Lower lobe of right lung (tissue), 2 donors: ENCODE measurements around the gene PRDX6. TPM values are rescaled to one million over a fixed set of nuclear protein-coding genes. Genes with fewer than 3 reads are reported as not detected.

Experiments
- ATAC-seq, 2 donors: fragments of 200-7000 bp; cut with Tn5 transposase; one replicate each; pipeline ENCODE4 v1.9.1; 2020 to 2022; ENCODE audit warnings: mild to moderate bottlenecking in 2 of 2, moderate library complexity in 2 of 2
- DNase-seq: peaks from one replicate; pipeline ENCODE4 v3.0.0-alpha.2; 2020
- H3K27ac ChIP-seq: fragments of 200-600 bp; one replicate; pipeline ENCODE4 v1.8.0; 2022
- H3K27me3 ChIP-seq: fragments of 200-600 bp; one replicate; pipeline ENCODE4 v1.8.0; 2022; ENCODE audit warnings: low read depth
- H3K36me3 ChIP-seq: fragments of 200-600 bp; one replicate; pipeline ENCODE4 v1.8.0; 2022; ENCODE audit warnings: mild to moderate bottlenecking
- H3K4me1 ChIP-seq: fragments of 200-600 bp; one replicate; pipeline ENCODE4 v1.8.0; 2022
- H3K4me3 ChIP-seq: fragments of 200-600 bp; one replicate; pipeline ENCODE4 v1.8.0; 2022; ENCODE audit warnings: mild to moderate bottlenecking
- H3K9me3 ChIP-seq: fragments of 200-600 bp; one replicate; pipeline ENCODE4 v1.8.0; 2022
- intact Hi-C: fragments of 100-400 bp; cut with DNase I; formaldehyde crosslinking; loops from one replicate; pipeline ENCODE4 v1.11.0; 2022
- total RNA-seq: library from RNA; stranded (reverse); fragmentation: NEBNext Ultra II Directional; extraction: Animal tissue kit (Norgen Biotek cat#: 25700); gene quantifications from one replicate; pipeline ENCODE4 v1.2.1, GENCODE V29; 2021
- TF ChIP-seq, protein P1 (sequence below): fragments of 200-600 bp; IDR thresholded peaks from one replicate; pipeline ENCODE4 v1.8.0; 2022; ENCODE audit warnings: antibody characterized with exemption, mild to moderate bottlenecking
- donor health status: DM: no; HTN: yes; CAD: no; lungs with severe emphysema.

The PRDX6 gene
- total RNA-seq, 1 donor from 2014 or later: 187 TPM

DNA sequence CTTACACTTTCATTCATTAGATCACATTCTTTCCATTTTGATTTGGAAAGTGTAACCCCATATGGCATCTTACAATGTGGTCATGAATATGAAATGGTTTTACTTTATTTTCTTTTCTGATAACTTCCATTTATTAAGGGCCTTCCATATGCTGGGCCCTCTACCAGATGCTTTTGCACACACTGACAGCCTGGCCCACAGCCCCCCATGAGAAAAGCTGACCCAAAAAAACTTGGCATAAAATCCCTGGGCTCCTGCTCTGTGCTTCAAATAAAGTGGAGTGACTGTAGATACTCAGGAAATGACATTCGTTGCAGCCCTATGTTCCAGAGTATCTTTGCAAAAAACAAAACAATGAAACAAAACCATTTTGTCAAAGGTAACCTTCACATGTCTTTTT lies 48.8 kb downstream of the PRDX6 start:
- DNase-seq (no peak), ATAC-seq (no peak)
- TF ChIP-seq, protein P1, sequence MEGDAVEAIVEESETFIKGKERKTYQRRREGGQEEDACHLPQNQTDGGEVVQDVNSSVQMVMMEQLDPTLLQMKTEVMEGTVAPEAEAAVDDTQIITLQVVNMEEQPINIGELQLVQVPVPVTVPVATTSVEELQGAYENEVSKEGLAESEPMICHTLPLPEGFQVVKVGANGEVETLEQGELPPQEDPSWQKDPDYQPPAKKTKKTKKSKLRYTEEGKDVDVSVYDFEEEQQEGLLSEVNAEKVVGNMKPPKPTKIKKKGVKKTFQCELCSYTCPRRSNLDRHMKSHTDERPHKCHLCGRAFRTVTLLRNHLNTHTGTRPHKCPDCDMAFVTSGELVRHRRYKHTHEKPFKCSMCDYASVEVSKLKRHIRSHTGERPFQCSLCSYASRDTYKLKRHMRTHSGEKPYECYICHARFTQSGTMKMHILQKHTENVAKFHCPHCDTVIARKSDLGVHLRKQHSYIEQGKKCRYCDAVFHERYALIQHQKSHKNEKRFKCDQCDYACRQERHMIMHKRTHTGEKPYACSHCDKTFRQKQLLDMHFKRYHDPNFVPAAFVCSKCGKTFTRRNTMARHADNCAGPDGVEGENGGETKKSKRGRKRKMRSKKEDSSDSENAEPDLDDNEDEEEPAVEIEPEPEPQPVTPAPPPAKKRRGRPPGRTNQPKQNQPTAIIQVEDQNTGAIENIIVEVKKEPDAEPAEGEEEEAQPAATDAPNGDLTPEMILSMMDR: no peak
- no peak overlapping the region for H3K27ac ChIP-seq
- no peaks in the 10 kb centered on the region for H3K4me1 ChIP-seq
- H3K4me3 ChIP-seq: no peak overlapping the region
- no peaks in the 10 kb centered on the region for H3K27me3 ChIP-seq
- intact Hi-C loops: no loop called here
- no peaks in the 10 kb centered on the region for H3K36me3 ChIP-seq
- no peaks in the 10 kb centered on the region for H3K9me3 ChIP-seq

DNA sequence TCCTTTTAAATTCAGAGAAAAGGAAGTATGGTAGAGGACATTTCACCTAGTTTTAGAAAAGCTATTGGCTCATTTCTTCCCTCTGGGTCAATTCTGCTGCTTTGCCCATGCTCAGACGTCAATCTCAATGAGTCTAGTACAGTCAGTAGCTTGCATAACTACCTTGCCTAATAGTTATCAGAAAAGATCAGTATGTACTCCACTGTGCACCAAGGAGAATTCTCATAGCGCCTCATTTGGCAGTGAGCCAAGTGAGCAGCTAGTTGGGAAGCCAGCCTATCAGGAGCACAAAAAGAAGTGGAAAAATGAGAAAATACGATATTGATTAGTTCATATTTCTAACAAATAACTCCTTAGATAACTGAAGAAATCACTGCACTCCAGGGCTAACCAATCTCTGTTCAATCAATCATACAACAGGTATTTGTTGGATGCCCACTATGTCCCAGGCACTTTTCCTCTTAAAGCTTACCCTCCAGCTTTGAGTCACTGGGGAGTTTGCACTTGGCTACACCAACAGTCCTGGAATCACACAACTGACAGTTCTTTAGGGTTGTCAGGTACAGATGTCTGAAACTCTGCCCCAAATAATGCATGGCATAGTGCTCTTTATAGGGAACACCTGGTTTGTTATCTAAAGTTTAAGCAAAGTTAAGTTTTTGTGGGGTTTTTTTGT lies 50.2 kb downstream of the PRDX6 start:
- no peaks in the 10 kb centered on the region for H3K9me3 ChIP-seq
- no peaks in the 10 kb centered on the region for H3K36me3 ChIP-seq
- no peak for DNase-seq
- no peaks in the 10 kb centered on the region for H3K4me1 ChIP-seq
- H3K27ac ChIP-seq: no peak overlapping the region
- intact Hi-C loops: no loop called here
- TF ChIP-seq, protein P1: no peak
- no peaks in the 10 kb centered on the region for H3K27me3 ChIP-seq
- ATAC-seq: peak; percentile 82 to 88
- H3K4me3 ChIP-seq: no peak overlapping the region

DNA sequence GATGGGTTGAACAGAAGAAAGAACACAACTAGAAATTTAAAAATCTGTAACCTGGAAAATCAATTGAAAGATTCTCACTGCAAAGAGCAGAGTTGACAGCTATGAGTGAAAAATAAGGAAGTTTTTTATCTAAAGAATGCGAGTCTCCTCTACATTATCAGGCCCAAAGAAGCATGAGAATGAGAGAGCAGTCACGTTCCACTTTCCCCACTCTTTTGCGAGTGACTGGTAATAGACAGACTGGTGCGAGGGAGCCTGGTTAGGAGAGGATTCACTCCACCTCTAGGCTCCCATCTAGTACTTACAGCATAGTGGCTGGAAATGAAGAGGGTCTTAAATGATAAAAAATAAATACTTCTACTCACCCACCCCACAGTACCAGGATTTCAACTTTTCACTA lies 52.0 kb downstream of the PRDX6 start:
- H3K27me3 ChIP-seq: no peaks in the 10 kb centered on the region
- intact Hi-C loops: no loop called here
- H3K4me3 ChIP-seq: no peak overlapping the region
- no peak for DNase-seq
- TF ChIP-seq, protein P1: no peak
- H3K27ac ChIP-seq: no peak overlapping the region
- H3K4me1 ChIP-seq: no peaks in the 10 kb centered on the region
- no peak for ATAC-seq
- H3K36me3 ChIP-seq: no peaks in the 10 kb centered on the region
- no peaks in the 10 kb centered on the region for H3K9me3 ChIP-seq

DNA sequence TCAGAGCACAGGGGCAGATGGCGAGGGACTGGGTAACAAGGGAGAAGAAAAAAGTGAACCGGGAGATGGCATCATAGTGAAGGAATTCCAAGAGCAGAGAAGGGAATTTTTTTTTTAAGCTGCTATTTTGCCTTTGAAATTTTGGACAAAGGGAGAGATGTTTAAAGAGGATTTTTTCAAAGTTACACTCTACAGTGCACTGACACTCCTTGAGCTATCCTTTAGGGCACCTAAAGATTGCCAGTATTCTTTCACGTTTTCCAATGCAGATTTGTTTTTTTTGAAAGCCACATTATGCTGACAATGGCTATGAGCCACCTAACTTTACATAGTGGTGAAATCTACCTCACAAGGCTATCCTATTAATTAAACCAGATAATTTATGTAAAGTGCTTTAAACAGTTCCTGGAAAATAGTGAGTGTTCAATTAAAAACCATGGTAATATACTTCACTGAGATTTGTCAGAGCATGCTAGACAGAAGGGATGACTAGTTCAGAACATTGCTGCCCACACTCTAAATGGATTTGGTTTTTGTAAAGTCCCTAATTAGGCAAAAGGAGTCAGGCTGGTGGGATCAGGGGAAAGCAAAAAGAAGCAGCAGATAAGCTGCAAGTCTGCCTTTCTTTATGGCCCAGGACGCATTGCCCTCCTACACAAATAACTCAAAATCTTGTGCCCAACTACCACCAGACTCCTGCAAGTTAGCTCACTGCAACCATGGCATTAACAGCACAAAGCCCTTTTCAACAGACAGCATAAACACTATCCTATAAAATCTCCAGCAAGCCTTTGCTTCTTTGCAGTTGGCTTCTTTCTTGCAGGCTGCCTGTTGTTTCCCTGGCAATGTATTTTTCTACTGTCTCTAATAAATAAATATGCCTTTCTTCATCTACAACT lies 53.9 kb downstream of the PRDX6 start:
- H3K27ac ChIP-seq: no peak overlapping the region
- no peaks in the 10 kb centered on the region for H3K36me3 ChIP-seq
- intact Hi-C loops: no loop called here
- no peak overlapping the region for H3K4me3 ChIP-seq
- H3K9me3 ChIP-seq: no peaks in the 10 kb centered on the region
- no peak for DNase-seq
- H3K4me1 ChIP-seq: no peaks in the 10 kb centered on the region
- no peaks in the 10 kb centered on the region for H3K27me3 ChIP-seq
- no peak for ATAC-seq
- TF ChIP-seq, protein P1: no peak

DNA sequence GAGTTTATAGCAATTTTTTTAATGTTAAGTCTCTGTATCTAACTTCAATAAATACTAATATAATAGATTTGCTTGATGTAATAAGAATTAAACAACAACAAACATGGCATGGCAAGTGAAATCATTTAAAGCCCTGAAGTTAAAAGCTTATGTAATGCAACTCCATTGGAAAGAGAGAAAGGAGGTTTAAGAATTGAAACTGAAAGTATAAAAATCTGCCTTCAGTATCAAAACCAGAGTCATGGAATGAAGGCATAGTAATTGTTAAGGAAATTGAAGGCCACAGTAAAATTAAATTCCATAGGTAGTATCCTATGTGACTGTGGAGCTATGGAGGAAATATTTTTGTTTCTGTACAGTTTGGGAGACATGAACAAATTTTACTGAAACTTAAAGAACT lies 55.1 kb downstream of the PRDX6 start:
- Histone ChIP-seq H3K4me1 (no peaks in the 10 kb centered on the region), H3K4me3 (no peak overlapping the region), H3K9me3 (no peaks in the 10 kb centered on the region), H3K27ac (no peak overlapping the region), H3K27me3 (no peaks in the 10 kb centered on the region), H3K36me3 (no peaks in the 10 kb centered on the region)
- intact Hi-C loops: no loop called here
- ATAC-seq: peak in 1 of 2 donors; percentile 43
- TF ChIP-seq, protein P1: no peak
- DNase-seq: no peak
